SK-N-SH (cell line): Measurements from ENCODE around the gene SCN3A. TPM values are rescaled to one million over a fixed set of nuclear protein-coding genes. Genes with fewer than 3 reads are reported as not detected.

Source experiments
- CTCF ChIA-PET: fragments of 300-600, 350-600 bp; formaldehyde crosslinking; extraction: SDS; loops from one replicate; lab custom pipeline; 2021; lab: Yijun Ruan, JAX
- POLR2A ChIA-PET: fragments of 350-600 bp; sonication (Branson Sonifier 250); formaldehyde crosslinking; extraction: SDS; loops from one replicate; lab custom pipeline; 2020; ENCODE audit warnings: antibody characterized with exemption, inconsistent platforms; lab: Yijun Ruan, JAX
- DNase-seq: peaks from one replicate; pipeline ENCODE4 v3.0.0; 2012
- H2AFZ ChIP-seq: fragments of 200-600 bp; sonication (generic); 2 replicates; pipeline ENCODE4 v1.8.1; 2016; ENCODE audit warnings: antibody characterized with exemption, mild to moderate bottlenecking, low read depth
- H3F3A ChIP-seq: fragments of 200-600 bp; sonication (generic); replicated peaks from 2 replicates; pipeline ENCODE3; 2016; ENCODE audit warnings: antibody characterized with exemption, mild to moderate bottlenecking; ENCODE audit not compliant: insufficient read depth
- H3K27ac ChIP-seq, 2 experiments: fragments of 200-500 bp in 1 of 2; fragments of 200-600 bp in 1 of 2; sonication (Bioruptor generic) in 1 of 2; sonication (generic), shearing (Covaris generic) in 1 of 2; 2 replicates each; pipeline versions ENCODE4 v1.5.1 to v1.6.1; 2014 to 2016; ENCODE audit warnings: low read depth in 2 of 2, inconsistent platforms in 1 of 2, low read length in 1 of 2, mild to moderate bottlenecking in 1 of 2, mixed read lengths in 1 of 2
- H3K27me3 ChIP-seq: fragments of 200-600 bp; sonication (generic), shearing (Covaris generic); 2 replicates; pipeline ENCODE4 v1.6.1; 2016; ENCODE audit warnings: mixed run types; ENCODE audit not compliant: insufficient read depth
- H3K36me3 ChIP-seq, 2 experiments: fragments of 200-500 bp in 1 of 2; fragments of 200-600 bp in 1 of 2; sonication (Bioruptor generic) in 1 of 2; sonication (generic) in 1 of 2; replicated peaks in 1 of 2; 2 replicates each; pipeline versions ENCODE3 to v1.5.1; 2014 to 2016; ENCODE audit warnings: low read length in 1 of 2, mild to moderate bottlenecking in 1 of 2; ENCODE audit not compliant: insufficient read depth in 2 of 2, control insufficient read depth in 1 of 2
- H3K4me1 ChIP-seq, 2 experiments: fragments of 200-500 bp in 1 of 2; fragments of 200-600 bp in 1 of 2; sonication (Bioruptor generic) in 1 of 2; sonication (generic), shearing (Covaris generic) in 1 of 2; 2 replicates each; pipeline versions ENCODE4 v1.5.1 to v1.6.1; 2014 to 2016; ENCODE audit warnings: low read depth in 1 of 2, low read length in 1 of 2, mixed run types in 1 of 2; ENCODE audit not compliant: insufficient read depth in 2 of 2, control insufficient read depth in 1 of 2
- H3K4me2 ChIP-seq: fragments of 200-600 bp; sonication (generic), shearing (Covaris generic); 2 replicates; pipeline ENCODE4 v1.6.1; 2017; ENCODE audit warnings: mixed run types
- H3K4me3 ChIP-seq, 2 experiments: fragments of 200-500 bp in 1 of 2; fragments of 200-600 bp in 1 of 2; sonication (Bioruptor generic) in 1 of 2; sonication (generic), shearing (Covaris generic) in 1 of 2; 2 replicates each; pipeline versions ENCODE4 v1.5.1 to v1.8.1; 2014 to 2016; ENCODE audit warnings: low read depth in 2 of 2, inconsistent platforms in 1 of 2, low read length in 1 of 2, mild to moderate bottlenecking in 1 of 2, mixed read lengths in 1 of 2, moderate library complexity in 1 of 2
- H3K79me2 ChIP-seq: fragments of 200-600 bp; sonication (generic); 2 replicates; pipeline ENCODE4 v1.8.1; 2017; ENCODE audit warnings: mild to moderate bottlenecking; ENCODE audit not compliant: insufficient read depth
- H3K9ac ChIP-seq: fragments of 200-600 bp; sonication (generic); 2 replicates; pipeline ENCODE4 v1.6.1; 2017; ENCODE audit warnings: mixed run types
- H3K9me2 ChIP-seq: fragments of 200-600 bp; sonication (generic); 2 replicates; pipeline ENCODE4 v1.6.1; 2017; ENCODE audit warnings: mixed run types
- H3K9me3 ChIP-seq: fragments of 200-600 bp; sonication (generic); 2 replicates; pipeline ENCODE4 v1.6.1; 2017; ENCODE audit warnings: mixed run types, mild to moderate bottlenecking, moderate library complexity
- H4K20me1 ChIP-seq: fragments of 200-600 bp; sonication (generic); 2 replicates; pipeline ENCODE4 v1.6.1; 2017; ENCODE audit warnings: mild to moderate bottlenecking, mixed run types; ENCODE audit not compliant: insufficient read depth
- FOSL2 ChIP-seq: IDR thresholded peaks from 2 replicates; pipeline ENCODE4 v1.4.0; 2012; ENCODE audit warnings: low read depth, mild to moderate bottlenecking, moderate library complexity, borderline replicate concordance
- FOXM1 ChIP-seq: IDR thresholded peaks from 2 replicates; pipeline ENCODE4 v1.4.0; 2012; ENCODE audit warnings: low read depth, mild to moderate bottlenecking
- GABPA ChIP-seq: IDR thresholded peaks from 2 replicates; pipeline ENCODE4 v1.4.0; 2012; ENCODE audit warnings: low read depth, mild to moderate bottlenecking
- NFIC ChIP-seq: IDR thresholded peaks from 2 replicates; pipeline ENCODE4 v1.4.0; 2012; ENCODE audit warnings: borderline replicate concordance
- RAD21 ChIP-seq: IDR thresholded peaks from 2 replicates; pipeline ENCODE4 v1.6.1; 2012; ENCODE audit warnings: mild to moderate bottlenecking, low read length
- RCOR1 ChIP-seq: fragments of 150-350 bp; IDR thresholded peaks from 2 replicates; pipeline ENCODE4 v1.6.1; 2017; ENCODE audit warnings: antibody characterized with exemption, low read length
- REST ChIP-seq: IDR thresholded peaks from 2 replicates; pipeline ENCODE4 v1.6.1; 2012; ENCODE audit warnings: mild to moderate bottlenecking, low read depth, low read length, moderate library complexity
- RFX5 ChIP-seq: IDR thresholded peaks from 2 replicates; pipeline ENCODE4 v1.6.1; 2012; ENCODE audit warnings: mild to moderate bottlenecking, improper control_type of control experiment, low read length
- TEAD4 ChIP-seq: IDR thresholded peaks from 2 replicates; pipeline ENCODE4 v1.4.0; 2012; ENCODE audit warnings: mild to moderate bottlenecking, borderline replicate concordance; ENCODE audit not compliant: insufficient read depth
- USF1 ChIP-seq: IDR thresholded peaks from 2 replicates; pipeline ENCODE4 v1.4.0; 2012; ENCODE audit warnings: low read depth, borderline replicate concordance
- YY1 ChIP-seq: IDR thresholded peaks from 2 replicates; pipeline ENCODE4 v1.4.0; 2012; ENCODE audit warnings: low read depth, mild to moderate bottlenecking
- ZBTB33 ChIP-seq: IDR thresholded peaks from 2 replicates; pipeline ENCODE4 v1.4.0; 2012; ENCODE audit warnings: low read depth, borderline replicate concordance
- WGBS: methylation state at CpG from one replicate; pipeline ENCODE4 v1.1.6; 2017; ENCODE audit warnings: low lambda C conversion rate; 5-methylcytosine and 5-hydroxymethylcytosine counted together
- polyA plus RNA-seq, 3 experiments: library from polyadenylated mRNA; depleted of rRNA; stranded (reverse); fragments of >200 nt; gene quantifications; 2 replicates each; pipeline ENCODE4 v1.2.3, GENCODE V29; 2012
- TF ChIP-seq, protein P1 (sequence below): fragments of 200-600 bp; sonication (generic); IDR thresholded peaks from 2 replicates; pipeline ENCODE4 v1.6.1; 2017; ENCODE audit warnings: antibody characterized with exemption, mild to moderate bottlenecking, moderate library complexity
- TF ChIP-seq, protein P2 (sequence below): fragments of 150-350 bp; IDR thresholded peaks from 2 replicates; pipeline ENCODE4 v1.6.1; 2017; ENCODE audit warnings: antibody characterized with exemption, low read length, low read depth, borderline replicate concordance

The SCN3A gene
- polyA plus RNA-seq, 1 of the 3 experiments (the other 2 are of a cell fraction) = 0.33 TPM

- Histone ChIP-seq H3K9me3 (no peaks in the 10 kb centered on the region), H3K27me3 (no peaks in the 10 kb centered on the region), H2AFZ (no peak overlapping the region), H3K79me2 (no peaks in the 10 kb centered on the region), H3K27ac (no peak overlapping the region), H4K20me1 (no peaks in the 10 kb centered on the region), H3K4me1 (no peaks in the 10 kb centered on the region; a peak in 2 of 4 replicates), H3K9ac (no peak overlapping the region), H3K4me2 (no peak overlapping the region), H3K9me2 (no peaks in the 10 kb centered on the region), H3K4me3 (no peak overlapping the region), H3F3A (no peaks in the 10 kb centered on the region), H3K36me3 (no peaks in the 10 kb centered on the region)
- DNase-seq = no peak
- TF ChIP-seq NFIC (no peak), YY1 (no peak), REST (no peak), TEAD4 (no peak), USF1 (no peak)
- ChIA-PET CTCF (interaction anchor here (1.1 to 1.9 kb wide), 4 partner anchors 8 to 204 kb away, joined by 3 to 11 read pairs (median 6); partner anchors contain the start of gene SCN3A), POLR2A (no interaction called here)
- 72% methylated on average over 4 of the region's 4 CpGs for WGBS
Observed at GRCh38 chr2:165196411-165196810, 7.4 kb downstream of the SCN3A start.

- 83% methylated on average over 4 of the region's 4 CpGs for WGBS
- ChIA-PET POLR2A (no interaction called here), CTCF (interaction anchor here (1.1 kb wide), 1 partner anchor 11 kb away, joined by 4 read pairs; the partner anchor contains the start of gene SCN3A)
- H4K20me1 ChIP-seq = no peaks in the 10 kb centered on the region
- no peaks in the 10 kb centered on the region for H3K79me2 ChIP-seq
- H3K9me3 ChIP-seq = no peaks in the 10 kb centered on the region
- H2AFZ ChIP-seq = no peak overlapping the region
- no peak overlapping the region for H3K4me2 ChIP-seq
- H3K4me3 ChIP-seq = no peak overlapping the region
- no peak overlapping the region for H3K27ac ChIP-seq
- no peak overlapping the region for H3K9ac ChIP-seq
- H3K27me3 ChIP-seq = no peaks in the 10 kb centered on the region
- no peak for DNase-seq
- H3K36me3 ChIP-seq = no peaks in the 10 kb centered on the region
- peaks cover 0 to 2% of the 10 kb centered on the region in 2 experiments; a peak in 2 of 4 replicates for H3K4me1 ChIP-seq
- H3K9me2 ChIP-seq = no peaks in the 10 kb centered on the region
- H3F3A ChIP-seq = no peaks in the 10 kb centered on the region
- TF ChIP-seq, protein P1, sequence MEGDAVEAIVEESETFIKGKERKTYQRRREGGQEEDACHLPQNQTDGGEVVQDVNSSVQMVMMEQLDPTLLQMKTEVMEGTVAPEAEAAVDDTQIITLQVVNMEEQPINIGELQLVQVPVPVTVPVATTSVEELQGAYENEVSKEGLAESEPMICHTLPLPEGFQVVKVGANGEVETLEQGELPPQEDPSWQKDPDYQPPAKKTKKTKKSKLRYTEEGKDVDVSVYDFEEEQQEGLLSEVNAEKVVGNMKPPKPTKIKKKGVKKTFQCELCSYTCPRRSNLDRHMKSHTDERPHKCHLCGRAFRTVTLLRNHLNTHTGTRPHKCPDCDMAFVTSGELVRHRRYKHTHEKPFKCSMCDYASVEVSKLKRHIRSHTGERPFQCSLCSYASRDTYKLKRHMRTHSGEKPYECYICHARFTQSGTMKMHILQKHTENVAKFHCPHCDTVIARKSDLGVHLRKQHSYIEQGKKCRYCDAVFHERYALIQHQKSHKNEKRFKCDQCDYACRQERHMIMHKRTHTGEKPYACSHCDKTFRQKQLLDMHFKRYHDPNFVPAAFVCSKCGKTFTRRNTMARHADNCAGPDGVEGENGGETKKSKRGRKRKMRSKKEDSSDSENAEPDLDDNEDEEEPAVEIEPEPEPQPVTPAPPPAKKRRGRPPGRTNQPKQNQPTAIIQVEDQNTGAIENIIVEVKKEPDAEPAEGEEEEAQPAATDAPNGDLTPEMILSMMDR = no peak
- no peak for TF ChIP-seq FOSL2
- no peak for TF ChIP-seq RFX5
- no peak for TF ChIP-seq ZBTB33
- no peak for TF ChIP-seq RAD21
- no peak for TF ChIP-seq USF1
- TF ChIP-seq RCOR1 = no peak
- TF ChIP-seq FOXM1 = no peak
- TF ChIP-seq, protein P2, sequence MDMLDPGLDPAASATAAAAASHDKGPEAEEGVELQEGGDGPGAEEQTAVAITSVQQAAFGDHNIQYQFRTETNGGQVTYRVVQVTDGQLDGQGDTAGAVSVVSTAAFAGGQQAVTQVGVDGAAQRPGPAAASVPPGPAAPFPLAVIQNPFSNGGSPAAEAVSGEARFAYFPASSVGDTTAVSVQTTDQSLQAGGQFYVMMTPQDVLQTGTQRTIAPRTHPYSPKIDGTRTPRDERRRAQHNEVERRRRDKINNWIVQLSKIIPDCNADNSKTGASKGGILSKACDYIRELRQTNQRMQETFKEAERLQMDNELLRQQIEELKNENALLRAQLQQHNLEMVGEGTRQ = no peak
- no peak for TF ChIP-seq GABPA
Observed at GRCh38 chr2:165193178-165193777, 10.6 kb downstream of the SCN3A start.
